HepG2 (cell line): Measurements from ENCODE around the gene EPB41L1. TPM values are rescaled to one million over a fixed set of nuclear protein-coding genes. Genes with fewer than 3 reads are reported as not detected.

ENCODE experiments used
- ARNT2 ChIP-seq: sonication (generic); formaldehyde crosslinking; IDR thresholded peaks from 2 replicates; pipeline ENCODE4 v1.8.0; 2022; ENCODE audit warnings: mild to moderate bottlenecking, low read depth, missing genetic modification reagents, moderate library complexity
- ASH2L ChIP-seq: fragments of 300-600, 200-600 bp; sonication (generic); IDR thresholded peaks from 2 replicates; pipeline ENCODE4 v1.7.0; 2017; ENCODE audit warnings: low read depth, mild to moderate bottlenecking, moderate library complexity, mixed read lengths, low read length; ENCODE audit not compliant: insufficient read length
- CBX2 ChIP-seq, 2 experiments: fragments of 200-600 bp in 1 of 2; sonication (generic); formaldehyde crosslinking in 1 of 2; IDR thresholded peaks; 2 replicates each; pipeline versions ENCODE4 v1.7.0 to v1.8.1; 2018 to 2022; ENCODE audit warnings: low read depth in 2 of 2, low read length in 1 of 2, mild to moderate bottlenecking in 1 of 2, missing genetic modification reagents in 1 of 2
- CSRNP2 ChIP-seq: sonication (generic); formaldehyde crosslinking; conservative IDR thresholded peaks from 2 replicates; pipeline ENCODE4 v1.8.0; 2022; ENCODE audit warnings: low read depth, missing genetic modification reagents
- ETV6 ChIP-seq: sonication (generic); formaldehyde crosslinking; conservative IDR thresholded peaks from 2 replicates; pipeline ENCODE4 v1.4.0; 2020; ENCODE audit warnings: missing genetic modification reagents
- GZF1 ChIP-seq: sonication (generic); formaldehyde crosslinking; IDR thresholded peaks from 2 replicates; pipeline ENCODE4 v1.5.1; 2020; ENCODE audit warnings: mild to moderate bottlenecking, missing genetic modification reagents
- HNRNPK ChIP-seq: fragments of 200-400 bp; formaldehyde crosslinking; IDR thresholded peaks from 2 replicates; pipeline ENCODE4 v1.6.1; 2018; ENCODE audit warnings: low read length, low read depth, moderate library complexity, mild to moderate bottlenecking; ENCODE audit not compliant: poor library complexity, severe bottlenecking
- MED8 ChIP-seq: sonication (generic); formaldehyde crosslinking; IDR thresholded peaks from 2 replicates; pipeline ENCODE4 v1.8.1; 2023; ENCODE audit warnings: mild to moderate bottlenecking, missing genetic modification reagents; ENCODE audit not compliant: insufficient replicate concordance
- MNT ChIP-seq: fragments of 450-650 bp; IDR thresholded peaks from 2 replicates; pipeline ENCODE4 v1.6.1; 2016
- PTBP1 ChIP-seq: fragments of 200-400 bp; formaldehyde crosslinking; IDR thresholded peaks from 2 replicates; pipeline ENCODE4 v1.6.1; 2018; ENCODE audit warnings: low read length, low read depth; ENCODE audit not compliant: poor library complexity, severe bottlenecking
- SIN3B ChIP-seq: fragments of 150-350 bp; IDR thresholded peaks from 2 replicates; pipeline ENCODE4 v1.6.1; 2014; ENCODE audit warnings: low read length
- TCF7 ChIP-seq: sonication (generic); IDR thresholded peaks from 2 replicates; pipeline ENCODE4 v1.6.1; 2016; ENCODE audit warnings: antibody characterized with exemption, low read depth
- USF2 ChIP-seq, 2 experiments: sonication (generic) in 1 of 2; formaldehyde crosslinking in 1 of 2; IDR thresholded peaks; 2 replicates each; pipeline versions ENCODE4 v1.5.1 to v1.6.1; 2011 to 2020; ENCODE audit warnings: borderline replicate concordance in 1 of 2, low read depth in 1 of 2, low read length in 1 of 2, mild to moderate bottlenecking in 1 of 2, missing genetic modification reagents in 1 of 2, moderate library complexity in 1 of 2
- YEATS2 ChIP-seq: sonication (generic); formaldehyde crosslinking; IDR thresholded peaks from 2 replicates; pipeline ENCODE4 v1.4.0; 2020; ENCODE audit warnings: missing genetic modification reagents, borderline replicate concordance
- ZBED4 ChIP-seq: sonication (generic); formaldehyde crosslinking; IDR thresholded peaks from 2 replicates; pipeline ENCODE4 v1.4.0; 2020; ENCODE audit warnings: missing genetic modification reagents, borderline replicate concordance
- ZNF44 ChIP-seq: sonication (generic); formaldehyde crosslinking; IDR thresholded peaks from 2 replicates; pipeline ENCODE4 v1.5.1; 2020; ENCODE audit warnings: mild to moderate bottlenecking, missing genetic modification reagents
- ZNF569 ChIP-seq: sonication (generic); formaldehyde crosslinking; IDR thresholded peaks from 2 replicates; pipeline ENCODE4 v1.5.0; 2020; ENCODE audit warnings: mild to moderate bottlenecking, missing genetic modification reagents, moderate library complexity, borderline replicate concordance
- ZNF660 ChIP-seq: sonication (generic); formaldehyde crosslinking; IDR thresholded peaks from 2 replicates; pipeline ENCODE4 v1.5.1; 2020; ENCODE audit warnings: mild to moderate bottlenecking, low read depth, missing genetic modification reagents, borderline replicate concordance
- polyA plus RNA-seq, 8 experiments: library from polyadenylated mRNA; depleted of rRNA in 3 of 8; stranded (reverse) in 7 of 8; unstranded in 1 of 8; fragments of >200 nt; fragmentation: Illumina TruSeq in 4 of 8; extraction: Trizol in 4 of 8; gene quantifications; 2 replicates each; pipeline versions ENCODE4 v1.2.1 to v1.2.3, GENCODE V29; 2011 to 2016; ENCODE audit warnings: low read depth in 4 of 8, missing spikeins in 1 of 8, mixed read lengths in 1 of 8; ENCODE audit not compliant: insufficient read depth in 1 of 8
- total RNA-seq, 5 experiments: library from RNA; depleted of rRNA; stranded (reverse); fragments of >200 nt; fragmentation: Illumina TruSeq; extraction: Trizol; gene quantifications; 2 replicates each; pipeline ENCODE4 v1.2.3, GENCODE V29; 2016; ENCODE audit warnings: low read depth in 1 of 5

EPB41L1 gene
- total and polyA plus RNA-seq, 2 of the 13 experiments (the other 11 are each of a cell fraction or from before 2014, with no cell fraction given): 16.7 to 39.0 TPM

- TF ChIP-seq MED8 (no peak), ARNT2 (CRISPR knock-in tag) (peak; percentile 70), CSRNP2 (no peak), MNT (peak; percentile 6; the same call in 1 of the 2 replicates), ZNF660 (CRISPR knock-in tag) (no peak), ZNF569 (no peak), GZF1 (CRISPR knock-in tag) (peak; percentile 82; the same call in 1 of the 2 replicates), ZNF44 (no peak), CBX2 (IDR thresholded peaks at IDR 0.05; ENCODE audit: low read depth, low read length) (no peak), CBX2 (CRISPR knock-in tag; IDR thresholded peaks at IDR 0.05; ENCODE audit: low read depth) (no peak), USF2 (IDR thresholded peaks at IDR 0.05; ENCODE audit: low read depth, low read length) (peak; percentile 52; the same call in 1 of the 2 replicates), USF2 (CRISPR knock-in tag; IDR thresholded peaks at IDR 0.05; ENCODE audit: borderline replicate concordance) (peak; percentile 49), ASH2L (peak; percentile 22), ETV6 (peak; percentile 75; the same call in 1 of the 2 replicates), SIN3B (no peak), PTBP1 (no peak), YEATS2 (no peak), TCF7 (peak; percentile 41; the same call in 1 of the 2 replicates), HNRNPK (no peak), ZBED4 (CRISPR knock-in tag) (peak; percentile 73; the same call in 1 of the 2 replicates)
These were observed 28.8 kb downstream of the EPB41L1 start (continued) for GRCh38 chr20:36183155-36183944.
